Body of pancreas (tissue), 4 donors: ENCODE data around the gene FIZ1.
"Not testable (repeated sequence)": the region's sequence is repeated elsewhere in the genome, so short reads cannot be mapped to it uniquely, and the experiment has no call there.

Experiments used
- CTCF ChIP-seq, 7 experiments: fragments of 450-650 bp in 4 of 7; fragments of 200-600 bp in 3 of 7; sonication (generic) in 3 of 7; IDR thresholded peaks; one replicate each; pipeline ENCODE4 v1.5.1; 2016 to 2019; ENCODE audit warnings: antibody characterized with exemption in 7 of 7
- POLR2A ChIP-seq, 3 donors: fragments of 450-650 bp; IDR thresholded peaks; one replicate each; pipeline ENCODE4 v1.6.1; 2016; ENCODE audit warnings: antibody characterized with exemption in 3 of 3, mild to moderate bottlenecking in 2 of 3

DNA sequence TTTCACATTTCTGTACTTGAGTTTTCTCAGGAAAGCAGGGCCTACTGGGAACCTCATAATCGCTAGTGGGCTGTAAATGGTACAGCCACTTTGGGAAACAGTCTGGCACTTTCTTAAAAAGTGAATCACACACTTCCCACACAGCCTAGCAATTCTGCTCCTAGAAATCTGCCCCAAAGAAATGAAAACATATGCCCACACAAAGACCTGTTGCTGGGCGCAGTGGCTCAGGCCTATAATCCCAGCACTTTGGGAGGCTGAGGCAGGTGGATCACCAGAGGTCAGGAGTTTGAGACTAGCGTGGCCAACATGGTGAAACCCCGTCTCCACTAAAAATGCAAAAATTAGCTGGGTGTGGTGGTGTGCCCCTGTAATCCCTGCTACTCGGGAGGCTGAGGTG, 29.8 kb downstream of the FIZ1 start:
- not testable (repeated sequence) for TF ChIP-seq CTCF, POLR2A (IDR thresholded peaks at IDR 0.05)
